K562 (cell line): ENCODE results near the gene CLIP4. TPM values are rescaled to one million over a fixed set of nuclear protein-coding genes. Genes with fewer than 3 reads are reported as not detected.

Experiments used
- ATAC-seq: fragments of 200-7000 bp; cut with Tn5 transposase; 3 replicates; pipeline ENCODE4 v1.9.1; 2020; ENCODE audit warnings: moderate library complexity
- BruUV-seq: library from RNA; stranded (reverse); fragments of 400-500 nt; replicated peaks from 2 replicates; lab custom pipeline; 2021; lab: Mats Ljungman, UMichigan
- CTCF ChIA-PET: fragments of 300-600 bp; formaldehyde crosslinking; extraction: SDS; loops from one replicate; lab custom pipeline; 2021; ENCODE audit warnings: low intra/inter-chr PET ratio; lab: Yijun Ruan, JAX
- POLR2A ChIA-PET: fragments of 300-600, 350-650 bp; sonication (Branson Sonifier 250); formaldehyde crosslinking; extraction: SDS; loops from one replicate; lab custom pipeline; 2021; ENCODE audit warnings: antibody characterized with exemption, inconsistent platforms; lab: Yijun Ruan, JAX
- DNase-seq, 4 experiments: peaks; one replicate each; pipeline versions ENCODE4 v3.0.0 to v3.0.0-alpha.2; 2011 to 2018; ENCODE audit warnings: low spot score in 3 of 4, mixed read lengths in 3 of 4; ENCODE audit errors: extremely low read depth in 1 of 4
- FAIRE-seq: peaks from 2 replicates; lab custom pipeline; 2011; peaks lifted over from hg19 to GRCh38; lab: Jason Lieb, UNC
- H2AFZ ChIP-seq: 2 replicates; pipeline ENCODE4 v1.6.0; 2011; ENCODE audit warnings: low read depth, low read length, control low read depth, inconsistent platforms
- H3K27ac ChIP-seq: fragments of 200-600 bp; 3 replicates; pipeline ENCODE4 v1.8.0; 2011; ENCODE audit warnings: low read depth, mild to moderate bottlenecking, control low read depth, inconsistent platforms, low read length, moderate library complexity, mixed read lengths; ENCODE audit errors: extremely low read depth
- H3K27me3 ChIP-seq, 2 experiments: fragments of 300-600 bp in 1 of 2; 2 replicates in 1 of 2; 3 replicates in 1 of 2; pipeline versions ENCODE4 v1.6.0 to v1.8.0; 2011; ENCODE audit warnings: inconsistent platforms in 2 of 2, low read length in 2 of 2, mild to moderate bottlenecking in 1 of 2, mixed read lengths in 1 of 2, moderate library complexity in 1 of 2; ENCODE audit not compliant: control insufficient read depth in 2 of 2, insufficient read depth in 2 of 2
- H3K36me3 ChIP-seq: fragments of 300-600 bp; 3 replicates; pipeline ENCODE4 v1.8.0; 2011; ENCODE audit warnings: mild to moderate bottlenecking, low read length, inconsistent platforms; ENCODE audit not compliant: control insufficient read depth, insufficient read depth
- H3K4me1 ChIP-seq, 2 experiments: fragments of 200-600 bp in 1 of 2; replicated peaks in 1 of 2; 2 replicates in 1 of 2; 3 replicates in 1 of 2; pipeline versions ENCODE4 v1.5.1 to v1.8.0; 2011; ENCODE audit warnings: inconsistent platforms in 2 of 2, low read length in 2 of 2, mild to moderate bottlenecking in 1 of 2, mixed read lengths in 1 of 2, moderate library complexity in 1 of 2; ENCODE audit not compliant: control insufficient read depth in 2 of 2, insufficient read depth in 2 of 2
- H3K4me2 ChIP-seq: 2 replicates; pipeline ENCODE4 v1.6.1; 2011; ENCODE audit warnings: low read length, control low read depth, inconsistent platforms, mixed read lengths; ENCODE audit not compliant: insufficient read depth
- H3K4me3 ChIP-seq: fragments of 200-600 bp; sonication (generic), shearing (Covaris generic); 2 replicates; pipeline ENCODE4 v1.5.1; 2016; ENCODE audit warnings: control low read depth, inconsistent platforms
- H3K79me2 ChIP-seq: fragments of 200-600 bp; 3 replicates; pipeline ENCODE4 v1.8.0; 2011; ENCODE audit warnings: low read length, inconsistent platforms; ENCODE audit not compliant: control insufficient read depth, insufficient read depth
- H3K9ac ChIP-seq, 2 experiments: 2 replicates each; pipeline versions ENCODE4 v1.6.0 to v1.6.1; 2011; ENCODE audit warnings: low read depth in 2 of 2, low read length in 2 of 2, control low read depth in 1 of 2, inconsistent platforms in 1 of 2, mild to moderate bottlenecking in 1 of 2, mixed read lengths in 1 of 2; ENCODE audit not compliant: insufficient read depth in 1 of 2
- H3K9me1 ChIP-seq: one replicate; pipeline ENCODE4 v1.6.0; 2011; ENCODE audit warnings: inconsistent platforms, mild to moderate bottlenecking, low read length, moderate library complexity; ENCODE audit not compliant: control insufficient read depth, insufficient read depth
- H3K9me3 ChIP-seq: replicated peaks from 2 replicates; pipeline ENCODE4 v1.5.1; 2011; ENCODE audit warnings: low read depth, low read length, inconsistent platforms; ENCODE audit not compliant: control insufficient read depth, insufficient read depth
- H4K20me1 ChIP-seq: replicated peaks from 2 replicates; pipeline ENCODE4 v1.6.1; 2011; ENCODE audit warnings: low read length, inconsistent platforms, mixed read lengths; ENCODE audit not compliant: control insufficient read depth, insufficient read depth
- CBFA2T2 ChIP-seq: fragments of 450-650 bp; conservative IDR thresholded peaks from 2 replicates; pipeline ENCODE4 v1.6.1; 2017; ENCODE audit warnings: mild to moderate bottlenecking
- ESRRA ChIP-seq: fragments of 450-650 bp; IDR thresholded peaks from 2 replicates; pipeline ENCODE4 v1.6.1; 2014; ENCODE audit warnings: low read depth, mild to moderate bottlenecking, moderate library complexity, borderline replicate concordance
- FOS ChIP-seq: IDR thresholded peaks from 3 replicates; pipeline ENCODE4 v1.6.1; 2011; ENCODE audit not compliant: insufficient read length; ENCODE audit errors: extremely low read depth
- FOXA3 ChIP-seq, 2 experiments: fragments of 450-650 bp in 1 of 2; sonication (generic) in 1 of 2; formaldehyde crosslinking; IDR thresholded peaks in 1 of 2; conservative IDR thresholded peaks in 1 of 2; 2 replicates each; pipeline versions ENCODE4 v1.4.0 to v1.8.0; 2020 to 2022; ENCODE audit warnings: mild to moderate bottlenecking in 2 of 2, missing genetic modification reagents in 1 of 2
- GTF2E2 ChIP-seq: fragments of 200-800 bp; sonication (Bioruptor generic); IDR thresholded peaks from 2 replicates; pipeline ENCODE4 v1.6.1; 2016; ENCODE audit warnings: missing genetic modification characterization, missing compliant biosample characterization
- HLTF ChIP-seq: fragments of 450-650 bp; IDR thresholded peaks from 2 replicates; pipeline ENCODE4 v1.6.1; 2016
- KAT2B ChIP-seq: IDR thresholded peaks from one replicate; pipeline ENCODE4 v1.6.1; 2012; ENCODE audit warnings: low read depth, mild to moderate bottlenecking, control low read depth, inconsistent platforms, low read length, moderate library complexity
- MAX ChIP-seq: sonication (generic); formaldehyde crosslinking; IDR thresholded peaks from 2 replicates; pipeline ENCODE4 v1.9.0; 2022; ENCODE audit warnings: mild to moderate bottlenecking, missing genetic modification reagents
- NFRKB ChIP-seq: fragments of 450-650 bp; IDR thresholded peaks from 2 replicates; pipeline ENCODE4 v1.6.1; 2016; ENCODE audit warnings: low read depth
- SRSF3 ChIP-seq: fragments of 200-400 bp; formaldehyde crosslinking; IDR thresholded peaks from 2 replicates; pipeline ENCODE4 v1.6.1; 2016; ENCODE audit warnings: mild to moderate bottlenecking, low read length, moderate library complexity; ENCODE audit not compliant: insufficient read depth
- TEAD4 ChIP-seq, 2 experiments: sonication (generic) in 1 of 2; formaldehyde crosslinking in 1 of 2; IDR thresholded peaks; 2 replicates each; pipeline versions ENCODE4 v1.6.1 to v1.8.0; 2012 to 2022; ENCODE audit warnings: borderline replicate concordance in 1 of 2, inconsistent platforms in 1 of 2, low read length in 1 of 2, mild to moderate bottlenecking in 1 of 2, missing genetic modification reagents in 1 of 2
- ZBED1 ChIP-seq: IDR thresholded peaks from 2 replicates; pipeline ENCODE4 v1.6.1; 2014
- ZNF165 ChIP-seq: fragments of 250-450 bp; sonication (Bioruptor Pico); IDR thresholded peaks from 2 replicates; pipeline ENCODE4 v1.4.0; 2020; ENCODE audit warnings: borderline replicate concordance
- WGBS: fragments of 100-300 bp; shearing (Covaris generic); methylation state at CpG from one replicate; pipeline ENCODE4 v1.1.6; 2016; ENCODE audit warnings: low coverage, mixed read lengths; ENCODE audit not compliant: insufficient coverage; ENCODE audit errors: missing lambda C conversion rate; 5-methylcytosine and 5-hydroxymethylcytosine counted together
- in situ Hi-C: fragments of 300-500 bp; cut with MboI; formaldehyde crosslinking; loops from 4 replicates; pipeline ENCODE4 v1.15.0; 2018; ENCODE audit warnings: inconsistent platforms, mixed read lengths
- intact Hi-C: fragments of 100-400 bp; cut with micrococcal nuclease; formaldehyde crosslinking; loops from 2 replicates; pipeline ENCODE4 v1.14.2; 2022
- polyA plus RNA-seq, 8 experiments: library from polyadenylated mRNA; depleted of rRNA in 4 of 8; stranded (reverse) in 5 of 8; unstranded in 3 of 8; fragments of >200 nt; fragmentation: Nextera tagmentation in 2 of 8; fragmentation: Illumina TruSeq in 1 of 8; extraction: Ambion mirVana in 2 of 8; extraction: Trizol in 1 of 8; gene quantifications; 2 replicates each; pipeline versions ENCODE4 v1.2.1 to v1.2.3, GENCODE V29; 2011 to 2014; ENCODE audit warnings: inconsistent platforms in 1 of 8, missing spikeins in 1 of 8
- total RNA-seq, 7 experiments: library from RNA; depleted of rRNA in 6 of 7; stranded (reverse); fragments of >200 nt in 6 of 7; fragmentation: Illumina TruSeq in 2 of 7; extraction: Trizol in 2 of 7; gene quantifications; 2 replicates each; pipeline versions ENCODE4 v1.2.1 to v1.2.3, GENCODE V29; 2011 to 2021; ENCODE audit warnings: low replicate concordance in 1 of 7

Gene CLIP4
- total and polyA plus RNA-seq, 9 of the 15 experiments (the other 6 are each of a cell fraction or from before 2014, with no cell fraction given): 0.03 to 0.38 (median 0.13) TPM; not detected in 5

DNA sequence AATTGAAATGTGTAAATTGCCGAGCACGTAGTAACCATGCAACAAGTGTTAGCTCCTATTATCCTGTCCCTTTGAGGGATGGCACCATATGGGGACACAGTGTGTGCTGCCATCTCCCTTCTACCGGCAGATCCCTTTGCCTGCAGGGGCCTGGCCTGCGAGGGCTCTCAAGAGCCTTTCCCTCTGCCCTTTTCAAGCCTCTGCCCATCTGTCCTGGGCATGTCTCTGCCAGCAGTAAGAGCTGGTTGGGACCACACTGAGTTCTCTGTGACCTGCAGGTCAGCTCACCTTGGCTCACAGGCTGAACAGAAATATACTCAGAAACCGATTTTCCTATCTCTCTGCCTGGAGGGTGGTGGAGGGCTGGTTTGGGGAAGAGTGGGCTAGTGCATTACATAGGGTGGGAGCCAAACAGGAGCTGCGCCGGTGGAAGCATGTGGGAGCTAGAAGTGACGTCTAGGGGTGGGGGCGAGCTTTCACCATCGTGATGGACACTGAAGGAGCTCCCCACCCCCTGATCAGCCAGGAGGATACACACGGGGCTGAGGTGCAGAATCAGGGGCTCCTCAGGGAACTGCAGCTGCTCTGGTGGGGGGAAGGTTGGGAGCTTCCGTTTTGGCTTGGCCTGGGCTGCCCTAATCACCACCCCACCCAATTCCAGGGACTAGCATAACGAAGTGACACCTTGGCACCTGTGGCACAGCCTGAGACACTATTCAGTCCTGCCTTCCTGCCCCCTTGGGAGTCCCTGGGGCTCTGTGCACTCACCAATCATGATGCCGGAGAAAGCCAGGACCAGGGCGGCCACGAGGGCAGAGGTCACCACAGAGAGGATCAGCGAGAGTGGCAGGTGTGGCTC lies 109.7 kb downstream of the CLIP4 start:
- no peaks in the 10 kb centered on the region for H3K36me3 ChIP-seq
- no peak overlapping the region for H2AFZ ChIP-seq
- ChIA-PET CTCF (no interaction called here), POLR2A (no interaction called here)
- intact Hi-C loops (no loop called here), in situ Hi-C loops (no loop called here)
- BruUV-seq: no TSS peak
- no peak for DNase-seq
- H3K4me2 ChIP-seq: no peak overlapping the region
- H3K4me1 ChIP-seq: no peaks in the 10 kb centered on the region
- no peak overlapping the region for H3K9ac ChIP-seq
- H3K79me2 ChIP-seq: no peaks in the 10 kb centered on the region
- no peaks in the 10 kb centered on the region for H3K9me3 ChIP-seq
- under 1% methylated on average over 17 of the region's 17 CpGs for WGBS
- peaks cover 7 to 68% of the 10 kb centered on the region in 2 experiments; a peak in 3 of 5 replicates for H3K27me3 ChIP-seq
- no peak for ATAC-seq
- TF ChIP-seq CBFA2T2 (no peak), FOXA3 (CRISPR knock-in tag; conservative IDR thresholded peaks at IDR 0.05 in 1 of 2, IDR thresholded peaks at IDR 0.05 in 1 of 2) (no peak), ESRRA (no peak), KAT2B (no peak), NFRKB (no peak), GTF2E2 (tag) (no peak), ZBED1 (no peak), MAX (CRISPR knock-in tag) (no peak), TEAD4 (IDR thresholded peaks at IDR 0.05; ENCODE audit: low read length) (no peak), TEAD4 (CRISPR knock-in tag; IDR thresholded peaks at IDR 0.05; ENCODE audit: borderline replicate concordance) (no peak), HLTF (no peak), ZNF165 (CRISPR knock-in tag) (no peak), FOS (no peak), SRSF3 (no peak)
- FAIRE-seq: no peak
- H3K4me3 ChIP-seq: no peak overlapping the region
- H3K9me1 ChIP-seq: no peaks in the 10 kb centered on the region
- no peak overlapping the region for H3K27ac ChIP-seq
- peaks cover 11% of the 10 kb centered on the region for H4K20me1 ChIP-seq
